Retinal pigment epithelial cell (primary cell): ENCODE measurements around the gene SLC25A18.

Experiments
- DNase-seq: peaks from one replicate; pipeline ENCODE4 v3.0.0-alpha.2; 2010; ENCODE audit warnings: low read depth
- H3K4me3 ChIP-seq: 2 replicates; pipeline ENCODE4 v1.5.1; 2011; ENCODE audit warnings: mild to moderate bottlenecking, low read length, control low read depth, moderate library complexity
- TF ChIP-seq, protein P1 (sequence below): conservative IDR thresholded peaks from 2 replicates; pipeline ENCODE4 v1.5.1; 2011; ENCODE audit warnings: low read depth, low read length, control low read depth, inconsistent platforms

SLC25A18 gene

DNA sequence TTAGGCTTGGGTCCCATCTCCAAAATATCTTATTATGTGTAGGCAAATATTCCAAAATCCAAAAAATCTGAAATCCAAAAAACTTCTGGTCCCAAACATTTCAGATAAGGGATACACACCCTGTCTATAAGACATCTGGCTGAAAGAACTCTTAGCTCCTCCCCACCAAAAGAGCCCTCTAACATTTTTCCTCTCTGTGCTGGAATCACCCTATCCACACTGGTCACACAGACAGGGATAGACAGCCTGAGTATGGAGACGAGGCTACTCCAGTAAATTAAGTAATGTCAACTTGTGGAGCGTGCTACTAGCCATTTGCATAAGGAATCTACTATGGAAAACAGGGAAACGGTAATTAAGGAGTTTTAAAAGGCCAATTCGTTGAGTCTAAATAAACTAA is 40.4 kb downstream of the SLC25A18 start:
- H3K4me3 ChIP-seq: no peak overlapping the region
- no peak for DNase-seq
- TF ChIP-seq, protein P1, sequence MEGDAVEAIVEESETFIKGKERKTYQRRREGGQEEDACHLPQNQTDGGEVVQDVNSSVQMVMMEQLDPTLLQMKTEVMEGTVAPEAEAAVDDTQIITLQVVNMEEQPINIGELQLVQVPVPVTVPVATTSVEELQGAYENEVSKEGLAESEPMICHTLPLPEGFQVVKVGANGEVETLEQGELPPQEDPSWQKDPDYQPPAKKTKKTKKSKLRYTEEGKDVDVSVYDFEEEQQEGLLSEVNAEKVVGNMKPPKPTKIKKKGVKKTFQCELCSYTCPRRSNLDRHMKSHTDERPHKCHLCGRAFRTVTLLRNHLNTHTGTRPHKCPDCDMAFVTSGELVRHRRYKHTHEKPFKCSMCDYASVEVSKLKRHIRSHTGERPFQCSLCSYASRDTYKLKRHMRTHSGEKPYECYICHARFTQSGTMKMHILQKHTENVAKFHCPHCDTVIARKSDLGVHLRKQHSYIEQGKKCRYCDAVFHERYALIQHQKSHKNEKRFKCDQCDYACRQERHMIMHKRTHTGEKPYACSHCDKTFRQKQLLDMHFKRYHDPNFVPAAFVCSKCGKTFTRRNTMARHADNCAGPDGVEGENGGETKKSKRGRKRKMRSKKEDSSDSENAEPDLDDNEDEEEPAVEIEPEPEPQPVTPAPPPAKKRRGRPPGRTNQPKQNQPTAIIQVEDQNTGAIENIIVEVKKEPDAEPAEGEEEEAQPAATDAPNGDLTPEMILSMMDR: no peak

DNA sequence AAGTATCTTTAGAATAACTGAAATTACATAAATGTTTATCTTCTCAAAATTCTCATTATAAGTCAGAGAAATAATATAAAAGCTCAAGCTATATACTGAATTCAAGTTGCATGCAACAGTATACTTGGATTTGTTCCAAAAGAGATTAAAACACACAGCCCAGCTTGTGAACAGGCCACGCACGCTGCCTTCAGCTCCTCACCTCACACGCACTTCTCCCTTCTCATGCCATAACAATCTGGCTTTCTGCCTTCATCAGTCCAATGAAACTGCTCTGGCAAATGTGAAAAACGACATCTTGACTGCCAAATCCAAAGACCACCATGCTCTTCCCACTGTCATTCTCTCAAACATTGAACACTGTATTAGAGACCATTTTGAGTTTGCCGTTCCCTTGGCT is 43.2 kb downstream of the SLC25A18 start:
- TF ChIP-seq, protein P1: no peak
- H3K4me3 ChIP-seq: no peak overlapping the region
- DNase-seq: peak; percentile 56

DNA sequence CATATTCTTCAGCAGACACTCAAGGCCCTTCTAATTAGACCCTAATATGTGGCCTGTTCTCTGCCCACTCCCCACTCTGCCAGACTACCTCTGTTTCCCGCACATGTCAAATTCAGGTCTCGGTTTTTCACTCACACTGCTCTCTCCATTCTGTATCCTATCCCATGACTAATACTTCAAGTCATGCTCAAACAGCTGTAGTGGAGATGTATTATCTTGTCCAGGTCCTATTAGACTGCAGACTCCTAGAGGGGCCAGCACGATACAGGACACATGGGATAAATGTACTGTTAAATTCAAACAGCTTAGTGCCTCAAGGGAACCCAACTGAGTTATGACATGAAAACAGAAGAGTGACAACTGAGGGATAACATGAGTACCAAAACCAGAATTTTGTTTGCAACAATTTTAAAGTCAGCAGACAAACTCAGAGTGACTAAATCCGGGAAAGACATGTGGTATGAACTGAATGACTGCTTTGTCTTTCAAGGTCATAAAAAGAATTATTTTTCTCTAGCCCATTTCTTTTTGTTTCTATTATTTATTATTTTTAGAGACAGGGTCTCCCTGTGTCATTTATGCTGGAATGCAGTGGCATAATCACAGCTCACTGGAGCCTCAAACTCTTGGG is 44.7 kb downstream of the SLC25A18 start:
- no peak overlapping the region for H3K4me3 ChIP-seq
- TF ChIP-seq, protein P1: no peak
- no peak for DNase-seq

DNA sequence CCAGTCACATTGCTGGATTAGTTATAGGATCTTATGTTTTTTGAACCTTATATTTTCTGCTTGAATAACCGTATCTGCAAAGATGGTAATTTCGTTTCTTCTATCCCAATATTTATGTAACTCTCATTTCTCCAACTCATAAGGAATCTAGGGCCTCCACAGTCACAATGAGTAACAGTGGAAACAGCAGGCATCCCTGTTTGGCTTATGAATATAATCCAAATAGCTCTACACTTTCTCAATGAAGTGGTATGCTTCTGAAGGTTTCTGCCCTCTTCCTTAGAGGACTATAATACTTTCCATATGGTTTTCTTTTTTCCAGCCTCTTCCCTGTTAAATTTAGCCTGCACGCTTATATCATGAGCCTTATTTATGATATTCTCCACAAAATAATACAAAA is 48.8 kb downstream of the SLC25A18 start:
- TF ChIP-seq, protein P1: no peak
- H3K4me3 ChIP-seq: no peak overlapping the region
- no peak for DNase-seq

DNA sequence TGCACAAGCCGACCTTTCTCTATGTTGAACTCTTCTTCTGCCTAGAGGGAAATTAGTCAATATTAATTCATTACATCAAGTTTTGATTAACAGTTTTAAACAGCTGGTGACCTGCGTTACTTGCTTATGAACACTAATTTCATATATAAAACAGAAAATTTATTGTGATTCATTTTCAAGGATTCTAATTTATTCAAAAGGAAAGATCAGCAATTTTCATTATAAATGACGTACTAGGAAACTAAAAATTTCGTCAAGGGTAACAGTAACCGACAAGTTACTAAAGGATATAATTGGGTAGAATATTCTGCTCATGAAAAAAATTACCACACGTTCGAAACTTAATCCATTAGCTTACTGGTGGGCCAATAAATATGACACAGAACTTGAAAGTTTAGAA is 50.0 kb downstream of the SLC25A18 start:
- no peak overlapping the region for H3K4me3 ChIP-seq
- DNase-seq: no peak
- TF ChIP-seq, protein P1: no peak

DNA sequence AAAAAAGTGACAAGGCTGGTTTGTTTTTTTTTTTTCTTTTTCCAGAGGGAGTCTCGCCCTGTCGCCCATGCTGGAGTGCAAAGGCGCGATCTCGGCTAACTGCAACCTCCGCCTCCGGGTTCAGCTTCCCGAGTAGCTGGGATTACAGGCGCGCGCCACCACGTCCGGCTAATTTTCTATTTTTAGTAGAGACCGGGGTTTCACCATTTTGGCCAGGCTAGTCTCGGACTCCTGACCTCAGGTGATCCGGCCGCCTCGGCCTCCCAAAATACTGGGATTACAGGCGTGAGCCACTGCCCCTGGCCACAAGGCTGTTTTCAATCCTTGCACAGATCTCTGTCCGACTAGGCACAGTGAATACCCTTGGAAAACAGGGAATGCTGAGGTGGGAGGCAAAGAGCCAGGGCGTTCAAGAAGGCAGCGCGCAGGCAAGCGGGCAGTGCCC is 64.7 kb downstream of the SLC25A18 start:
- DNase-seq: no peak
- TF ChIP-seq, protein P1: no peak
- peak overlapping the region; percentile 100 for H3K4me3 ChIP-seq

DNA sequence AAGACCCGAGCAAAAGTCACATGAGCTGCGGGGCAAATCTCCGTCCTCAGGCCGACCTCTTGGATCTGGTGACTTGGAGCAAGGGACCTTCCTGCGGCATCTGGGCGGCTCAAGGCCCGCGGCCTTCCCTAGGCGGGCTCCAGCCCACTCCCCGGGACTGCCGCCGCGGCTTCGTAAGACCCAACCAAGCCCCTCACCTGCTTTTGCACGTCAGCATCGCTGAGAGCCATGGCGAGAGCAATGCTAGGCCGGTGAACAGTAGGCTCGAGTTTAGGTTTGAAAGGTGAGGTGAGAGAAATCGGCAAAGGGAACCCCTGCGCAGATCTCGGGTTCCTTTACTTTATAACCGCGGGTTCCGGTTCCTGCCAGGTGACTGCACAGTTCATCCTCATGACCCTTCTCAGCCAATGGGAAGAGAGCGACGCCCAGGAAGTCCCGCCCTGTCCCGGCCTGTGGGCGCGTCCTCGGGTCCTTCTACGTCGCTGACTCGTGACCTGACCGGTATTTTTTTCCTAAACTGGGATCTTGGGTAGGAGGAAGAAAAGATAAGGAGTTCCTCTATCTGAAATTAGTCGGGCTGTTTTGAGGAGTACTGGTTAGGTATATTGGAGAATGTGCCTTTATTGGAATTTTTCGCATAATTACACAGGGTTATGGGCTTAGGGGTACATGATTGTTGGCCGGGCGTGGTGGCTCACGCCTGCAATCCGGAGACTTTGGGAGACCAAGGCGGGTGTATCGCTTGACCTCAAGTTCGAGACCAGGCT is 65.3 kb downstream of the SLC25A18 start, which contains the start of gene ATP6V1E1:
ATP6V1E1 (minus strand) TSS at position 344 of the 767 bp plus-strand sequence; CDS start at position 230, 114 bp downstream.
- peak within 1 kb of the TSS; percentile 100 for H3K4me3 ChIP-seq
- TF ChIP-seq, protein P1: no peak
- DNase-seq: peak; percentile 95
